C4-2B (cell line): ENCODE results near the gene APP.

Source experiments
- CTCF ChIP-seq: fragments of 450-650 bp; conservative IDR thresholded peaks from 2 replicates; pipeline ENCODE4 v1.5.1; 2017; ENCODE audit warnings: mild to moderate bottlenecking
- ZFX ChIP-seq: fragments of 450-650 bp; IDR thresholded peaks from 2 replicates; pipeline ENCODE4 v1.6.1; 2017

GRCh38 chr21:26169611-26170470 lies 729 bp downstream of the APP start:
- TF ChIP-seq CTCF, result no peak
- TF ChIP-seq ZFX, result peak; percentile 59; the same call in 1 of the 2 replicates
